GM19099 (cell line): ENCODE data around the gene LPCAT2.

Experiments
- POLR2A ChIP-seq: IDR thresholded peaks from 3 replicates; pipeline ENCODE4 v1.6.1; 2011; ENCODE audit warnings: low read depth; ENCODE audit not compliant: insufficient read length; ENCODE audit errors: extremely low read depth

The LPCAT2 gene

GRCh38 chr16:55508941-55509931, at the start of gene LPCAT2:
Gene LPCAT2, plus strand, starts transcription at chr16:55509072. Its CDS starts 110 bp downstream, at chr16:55509182.
- no peak for TF ChIP-seq POLR2A

DNA sequence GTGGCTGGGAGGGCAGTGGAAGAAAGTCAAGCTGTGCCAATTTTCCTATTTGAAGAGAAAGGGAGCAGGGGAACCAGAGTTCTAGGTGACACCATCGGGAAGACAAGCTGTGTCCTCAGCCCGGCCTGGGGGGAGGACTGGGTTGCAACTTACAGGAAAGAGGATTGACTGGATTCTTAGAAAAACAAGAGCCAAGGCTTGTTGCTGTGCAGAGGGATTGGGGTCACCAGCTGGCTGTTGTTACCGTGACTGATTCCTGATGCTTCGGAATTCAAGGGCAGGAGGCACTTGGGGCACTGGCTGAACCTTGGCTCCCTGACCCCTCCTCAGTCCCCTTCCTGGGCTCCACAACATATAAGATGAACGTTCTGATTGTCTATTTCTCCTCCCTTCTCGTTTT, 46.6 kb upstream of the LPCAT2 start:
- no peak for TF ChIP-seq POLR2A

DNA sequence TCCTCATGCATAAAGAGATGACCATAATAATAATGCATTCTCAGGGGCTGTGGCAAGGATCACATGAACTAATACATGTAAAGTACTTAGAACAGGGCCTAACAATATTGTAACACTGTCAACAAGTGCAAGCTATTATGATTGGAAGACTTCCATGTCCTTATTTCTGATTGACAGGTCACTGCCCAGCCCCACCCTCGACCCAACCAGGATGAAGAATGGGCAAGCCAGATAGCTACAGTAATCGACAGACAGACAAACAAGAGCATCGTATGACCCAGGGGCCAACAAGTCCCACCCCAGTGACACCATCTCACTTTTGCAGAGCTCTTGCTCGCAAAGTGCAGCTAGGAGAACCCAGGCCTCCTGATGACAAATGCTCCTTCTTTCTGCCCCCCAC, 44.5 kb upstream of the LPCAT2 start:
- TF ChIP-seq POLR2A = no peak

- no peak for TF ChIP-seq POLR2A
Observed at GRCh38 chr16:55465077-55465896, 43.6 kb upstream of the LPCAT2 start.

- TF ChIP-seq POLR2A = no peak
Observed at GRCh38 chr16:55466209-55466608, 42.7 kb upstream of the LPCAT2 start.

DNA sequence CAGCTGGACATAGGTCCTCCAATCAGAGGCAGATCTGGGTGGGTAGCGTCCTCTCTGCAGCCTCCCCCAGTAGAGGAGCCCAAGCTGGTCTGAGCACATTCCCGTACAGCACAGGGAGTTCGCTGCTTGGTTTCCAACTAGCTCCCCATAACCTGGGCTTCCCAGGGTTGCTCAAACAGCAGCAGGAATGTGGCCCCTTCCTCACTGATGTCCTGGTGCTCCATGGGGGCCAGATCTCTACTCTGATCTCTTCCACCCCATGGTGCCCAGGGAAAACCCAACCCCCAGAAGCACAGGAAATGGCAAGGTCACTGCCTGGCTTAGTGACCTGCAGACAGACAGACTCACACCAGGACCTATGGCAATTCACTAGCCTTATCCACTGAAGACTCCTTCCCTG, 41.0 kb upstream of the LPCAT2 start:
- TF ChIP-seq POLR2A = no peak

GRCh38 chr16:55468352-55468990, 40.4 kb upstream of the LPCAT2 start:
- TF ChIP-seq POLR2A = no peak

DNA sequence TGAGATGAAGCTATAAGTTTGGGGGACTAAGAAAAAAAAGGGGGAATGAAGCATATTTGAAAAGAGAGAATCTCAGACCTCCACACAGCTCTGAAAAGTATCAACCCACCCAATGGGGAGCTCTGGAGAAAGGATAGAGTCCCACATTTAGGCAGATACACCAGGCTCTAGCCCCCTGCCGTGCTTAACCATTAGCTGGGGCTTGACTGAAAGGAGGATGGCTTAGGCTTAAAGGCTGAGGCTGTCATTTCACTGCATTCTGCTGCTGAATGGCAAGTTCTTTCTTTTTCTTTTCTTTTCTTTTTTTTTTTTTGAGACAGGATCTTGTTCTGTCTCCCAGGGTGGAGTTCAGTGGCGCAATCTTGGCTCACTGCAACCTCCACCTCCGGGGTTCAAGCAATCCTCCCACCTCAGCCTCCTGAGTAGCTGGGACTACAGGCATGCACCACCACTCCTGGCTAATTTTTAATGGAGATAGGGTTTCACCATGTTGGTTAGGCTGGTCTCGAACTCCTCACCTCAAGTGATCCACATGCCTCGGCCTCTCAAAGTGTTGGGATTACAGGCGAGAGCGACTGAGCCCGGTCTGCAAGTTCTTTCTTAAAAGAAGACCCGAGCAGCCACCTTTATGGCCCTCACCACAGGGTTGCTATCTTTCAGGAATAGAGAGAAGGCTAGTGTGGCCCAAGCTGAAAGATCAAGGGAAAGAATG, 38.9 kb upstream of the LPCAT2 start:
- TF ChIP-seq POLR2A = no peak

DNA sequence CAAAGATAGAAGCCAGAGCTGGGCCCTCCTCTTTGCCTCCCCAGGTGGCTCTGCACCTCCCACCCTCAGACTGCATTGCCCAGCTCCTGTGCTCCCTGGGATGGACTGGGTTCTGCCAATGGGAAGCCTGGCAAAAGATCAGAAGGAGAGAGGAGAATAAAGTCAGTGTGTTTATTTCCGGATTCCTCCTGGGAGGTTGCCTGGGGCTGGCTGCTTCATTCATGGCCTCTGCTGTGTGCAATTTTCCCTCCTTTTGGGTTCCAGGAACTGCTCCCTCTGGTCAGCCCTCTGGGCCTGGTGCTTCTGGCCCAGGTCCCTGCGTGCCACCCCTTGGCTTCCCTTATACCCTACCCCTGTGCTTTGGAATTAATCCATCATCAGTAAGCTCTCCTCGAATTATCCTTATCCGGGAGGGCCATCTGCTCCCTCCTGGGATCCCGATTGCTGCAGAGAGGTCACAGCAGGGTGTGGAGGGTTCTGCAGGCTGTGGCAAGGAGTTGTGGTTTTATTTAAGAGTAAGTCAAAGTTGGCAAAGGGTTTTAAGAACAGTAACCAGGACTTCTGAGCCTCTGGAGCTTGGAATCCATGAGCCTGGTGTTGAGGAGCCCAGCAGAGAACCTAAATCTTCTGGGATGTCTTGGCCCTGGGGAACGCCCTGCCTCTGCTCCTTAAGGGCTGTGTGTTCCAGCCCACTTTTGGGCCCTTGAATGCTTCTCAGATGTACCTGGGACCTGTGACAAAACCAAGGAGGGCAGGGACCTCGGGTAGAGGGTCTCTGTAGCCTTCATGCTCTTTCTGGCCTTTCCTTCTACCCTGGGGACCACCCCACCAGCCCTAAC, 38.1 kb upstream of the LPCAT2 start:
- no peak for TF ChIP-seq POLR2A

- no peak for TF ChIP-seq POLR2A
Observed at GRCh38 chr16:55471448-55472097, 37.3 kb upstream of the LPCAT2 start.

DNA sequence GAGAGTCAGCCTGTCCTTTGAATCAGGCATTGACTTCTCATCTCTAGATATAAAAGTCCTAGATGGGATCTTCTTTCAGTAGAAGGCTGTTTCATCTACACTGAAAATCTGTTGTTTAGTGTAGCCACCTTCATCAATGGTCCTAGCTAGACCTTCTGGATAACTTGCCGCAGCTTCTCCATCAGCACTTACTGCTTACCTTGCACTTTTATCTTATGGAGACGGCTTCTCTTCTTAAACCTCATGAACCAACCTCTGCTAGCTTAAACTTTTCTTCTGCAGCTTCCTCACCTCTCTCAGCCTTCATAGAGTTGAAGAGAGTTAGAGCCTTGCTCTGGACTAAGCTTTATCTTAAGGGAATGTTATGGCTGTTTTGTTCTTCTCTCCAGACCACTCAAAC, 35.3 kb upstream of the LPCAT2 start:
- no peak for TF ChIP-seq POLR2A

DNA sequence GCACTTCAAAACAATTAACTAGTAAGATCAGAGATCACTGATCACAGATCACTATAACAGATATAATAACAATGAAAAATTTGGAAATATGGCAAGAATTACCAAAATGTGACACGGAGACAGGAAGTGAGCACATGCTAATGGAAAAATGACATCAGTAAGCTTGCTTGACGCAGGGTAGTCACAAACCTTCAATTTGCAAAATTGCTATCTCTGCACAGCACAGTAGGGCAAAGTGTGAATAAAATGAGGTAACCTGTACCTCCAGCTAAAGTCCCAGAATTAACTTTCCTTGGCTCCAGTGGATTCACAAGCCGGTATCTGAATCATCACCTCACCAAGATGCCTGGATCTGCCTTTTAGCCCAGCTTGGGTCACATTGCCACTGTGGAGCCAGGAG, 34.1 kb upstream of the LPCAT2 start:
- no peak for TF ChIP-seq POLR2A

DNA sequence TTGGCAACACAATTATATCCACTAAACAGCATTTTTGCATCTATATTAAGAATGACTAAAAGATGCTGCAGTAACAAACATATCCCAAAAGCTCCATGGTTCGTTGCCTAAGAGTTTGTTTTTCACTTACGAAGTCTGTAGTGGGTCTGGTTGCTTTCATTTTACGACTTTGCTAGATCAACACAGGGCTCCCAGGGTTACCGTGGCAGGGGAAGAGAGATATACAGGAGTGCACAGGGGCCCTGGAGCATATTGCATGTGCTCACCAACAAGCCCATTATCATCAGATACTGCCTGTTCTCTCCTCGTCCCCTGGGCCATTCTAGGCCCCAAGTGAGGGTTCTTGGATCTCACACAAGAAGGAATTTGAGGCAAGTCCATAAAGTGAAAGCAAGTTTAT, 33.0 kb upstream of the LPCAT2 start:
- no peak for TF ChIP-seq POLR2A
